DOHH2 (cell line): Measurements from ENCODE around the gene DEFB118.

Experiments
- EZH2phosphoT487 ChIP-seq: fragments of 200-600 bp; sonication (generic); IDR thresholded peaks from 2 replicates; pipeline ENCODE4 v1.6.1; 2017; ENCODE audit warnings: borderline replicate concordance, mild to moderate bottlenecking, antibody characterized with exemption, low read length, moderate library complexity, mixed read lengths
- TF ChIP-seq, protein P1 (sequence below): fragments of 200-600 bp; sonication (generic); IDR thresholded peaks from one replicate; pipeline ENCODE4 v1.5.1; 2014; ENCODE audit warnings: antibody characterized with exemption, mild to moderate bottlenecking, low read depth, low read length; ENCODE audit not compliant: poor library complexity, severe bottlenecking

DNA sequence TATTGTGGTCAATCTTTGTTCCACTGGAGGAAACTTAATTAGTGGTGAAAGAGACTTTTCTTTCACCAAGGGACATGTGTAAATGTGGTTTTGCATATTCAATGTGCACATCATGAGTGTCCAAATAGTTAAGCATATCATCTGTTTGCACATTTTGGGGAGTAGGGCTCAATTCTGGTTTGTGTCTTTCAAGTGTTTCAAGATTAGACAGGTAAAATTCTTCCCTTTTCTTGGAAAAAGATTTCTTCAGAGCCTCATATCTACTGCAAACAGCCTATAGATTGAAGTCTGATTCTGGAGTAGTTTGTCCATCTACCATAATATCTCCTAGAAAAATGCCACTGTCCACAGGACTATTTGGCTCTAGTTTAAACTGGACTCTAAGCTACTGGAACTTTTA is 26.9 kb upstream of the DEFB118 start:
- TF ChIP-seq, protein P1, sequence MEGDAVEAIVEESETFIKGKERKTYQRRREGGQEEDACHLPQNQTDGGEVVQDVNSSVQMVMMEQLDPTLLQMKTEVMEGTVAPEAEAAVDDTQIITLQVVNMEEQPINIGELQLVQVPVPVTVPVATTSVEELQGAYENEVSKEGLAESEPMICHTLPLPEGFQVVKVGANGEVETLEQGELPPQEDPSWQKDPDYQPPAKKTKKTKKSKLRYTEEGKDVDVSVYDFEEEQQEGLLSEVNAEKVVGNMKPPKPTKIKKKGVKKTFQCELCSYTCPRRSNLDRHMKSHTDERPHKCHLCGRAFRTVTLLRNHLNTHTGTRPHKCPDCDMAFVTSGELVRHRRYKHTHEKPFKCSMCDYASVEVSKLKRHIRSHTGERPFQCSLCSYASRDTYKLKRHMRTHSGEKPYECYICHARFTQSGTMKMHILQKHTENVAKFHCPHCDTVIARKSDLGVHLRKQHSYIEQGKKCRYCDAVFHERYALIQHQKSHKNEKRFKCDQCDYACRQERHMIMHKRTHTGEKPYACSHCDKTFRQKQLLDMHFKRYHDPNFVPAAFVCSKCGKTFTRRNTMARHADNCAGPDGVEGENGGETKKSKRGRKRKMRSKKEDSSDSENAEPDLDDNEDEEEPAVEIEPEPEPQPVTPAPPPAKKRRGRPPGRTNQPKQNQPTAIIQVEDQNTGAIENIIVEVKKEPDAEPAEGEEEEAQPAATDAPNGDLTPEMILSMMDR, result no peak
- TF ChIP-seq EZH2phosphoT487, result no peak
